NCI-H748 treated with DMSO at 0.1 percent for 48 hours (cell line): Measurements from ENCODE around the gene PROSER3.
A peak's percentile ranks its signal among the peaks of the same experiment; 100 is the strongest.

Experiments
- DNase-seq: peaks from one replicate; lab custom pipeline; 2025; lab: John Stamatoyannopoulos, UW

Gene PROSER3

DNA sequence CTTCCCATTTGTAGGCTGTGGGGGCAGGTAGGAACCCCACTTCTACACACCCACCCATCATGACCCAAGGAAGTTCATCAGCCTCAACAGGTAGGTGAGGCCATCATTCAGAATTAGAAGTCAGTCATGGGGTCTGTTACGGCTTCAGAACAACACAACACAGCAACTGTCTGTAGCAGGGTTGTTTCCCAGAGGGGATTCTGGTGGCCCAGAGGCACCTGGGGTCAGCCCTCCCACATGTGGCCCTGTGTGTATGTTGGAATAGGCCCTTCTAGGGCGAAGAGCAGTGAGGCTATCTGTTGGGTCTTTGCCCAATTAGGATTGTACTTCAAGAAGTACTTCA is 19.1 kb upstream of the PROSER3 start:
- no peak for DNase-seq

DNA sequence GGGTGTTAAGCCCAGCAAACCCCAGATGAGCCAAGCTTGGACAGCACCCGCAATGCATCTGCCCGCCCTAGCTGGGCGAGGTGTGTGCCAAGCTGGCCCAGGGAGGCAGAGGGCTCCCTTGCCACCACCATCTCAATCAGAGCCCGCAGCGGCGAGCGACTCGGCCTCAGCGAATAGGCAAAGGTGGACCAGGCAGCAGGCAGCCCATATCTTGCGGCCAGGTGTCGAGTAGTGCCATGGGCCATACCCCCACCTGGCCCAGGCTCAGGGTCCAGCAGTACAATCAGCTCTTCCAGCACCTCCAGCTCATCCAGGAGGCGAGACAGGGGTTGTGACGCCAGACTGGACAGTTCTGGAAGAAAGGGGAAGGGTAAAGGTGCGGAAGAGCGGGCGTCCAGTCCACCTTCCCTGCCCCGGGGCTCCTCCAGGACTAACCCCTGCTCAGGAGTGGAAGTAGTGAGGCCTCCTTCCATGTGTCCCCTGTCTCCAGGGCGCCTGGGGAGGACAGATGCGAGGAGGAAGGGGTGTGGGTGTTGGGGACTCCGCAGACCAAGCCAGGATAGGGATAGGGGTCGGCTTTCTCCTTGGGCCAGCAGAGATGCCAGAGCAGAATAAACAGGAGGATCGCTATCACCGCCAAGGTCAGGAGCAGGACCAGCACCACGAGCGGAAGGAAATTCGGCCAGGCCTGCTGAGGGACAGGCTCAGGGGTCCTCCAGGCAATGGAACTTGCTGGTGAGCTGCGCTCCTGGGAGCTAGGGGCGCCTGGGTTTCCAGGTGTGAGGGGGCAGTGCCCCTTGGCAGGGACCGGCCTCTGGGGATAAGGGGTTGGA is 18.5 kb upstream of the PROSER3 start:
- no peak for DNase-seq

GRCh38 chr19:35740108-35740422 is 17.9 kb upstream of the PROSER3 start:
- DNase-seq: no peak

GRCh38 chr19:35740423-35741202 is 17.4 kb upstream of the PROSER3 start:
- peak; percentile 99 for DNase-seq

- peak; percentile 69 for DNase-seq
These were observed 16.8 kb upstream of the PROSER3 start for GRCh38 chr19:35741203-35741515.

DNA sequence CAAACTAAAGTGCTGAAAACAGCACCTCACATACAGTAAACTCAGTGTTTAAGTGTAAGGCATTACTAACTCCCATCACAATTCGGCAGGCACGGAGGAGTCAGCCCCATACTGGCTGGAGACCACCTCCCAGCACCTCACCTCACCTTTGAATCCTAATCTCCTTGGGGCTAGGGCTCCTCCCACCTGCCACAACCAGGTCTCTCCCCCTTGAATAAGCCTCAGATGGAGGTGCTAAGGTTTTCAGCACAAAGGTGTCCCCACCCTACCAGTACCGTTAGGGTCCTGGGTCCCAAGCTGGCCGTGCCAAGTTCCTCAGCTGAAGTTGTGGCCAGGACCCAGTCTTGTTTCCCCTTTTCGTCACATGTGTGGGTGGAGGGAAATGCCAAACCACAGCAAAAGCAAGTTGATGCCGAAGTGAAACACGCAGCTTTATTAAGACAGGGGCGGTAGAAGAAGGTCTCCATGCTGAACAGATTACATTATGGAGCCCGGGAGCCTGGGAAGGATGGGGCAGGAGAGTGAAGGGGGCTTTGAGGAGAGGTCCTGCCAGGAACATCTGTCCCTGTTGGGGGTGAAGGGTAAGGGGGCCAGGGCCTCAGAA is 15.8 kb upstream of the PROSER3 start, which contains the start of gene IGFLR1:
Gene IGFLR1 (minus strand): TSS at position 332 of the 604 bp plus-strand sequence. CDS start 1,272 bp downstream, outside the sequence.
- no peak for DNase-seq

- no peak for DNase-seq
These were observed 14.1 kb upstream of the PROSER3 start for GRCh38 chr19:35743640-35744429.

GRCh38 chr19:35744430-35745327 is 13.3 kb upstream of the PROSER3 start:
- DNase-seq: peak; percentile 96

- peak; percentile 98 for DNase-seq
These were observed 12.5 kb upstream of the PROSER3 start, which contains the start of the genes PSENEN and U2AF1L4 for GRCh38 chr19:35745328-35746086. Gene PSENEN, plus strand, starts transcription at chr19:35745651. Its CDS starts 280 bp downstream, at chr19:35745931. Gene U2AF1L4, minus strand, starts transcription at chr19:35745418. Its CDS starts 27 bp downstream, at chr19:35745391.

- DNase-seq: no peak
These were observed 11.9 kb upstream of the PROSER3 start for GRCh38 chr19:35746087-35746462.

GRCh38 chr19:35746531-35746930 is 11.4 kb upstream of the PROSER3 start:
- no peak for DNase-seq

- peak; percentile 99 for DNase-seq
These were observed 9.6 kb upstream of the PROSER3 start, which contains the start of gene LIN37 for GRCh38 chr19:35748106-35749020. Gene LIN37, plus strand, starts transcription at chr19:35748576. Its CDS starts 149 bp downstream, at chr19:35748725.

GRCh38 chr19:35750167-35750566 is 7.8 kb upstream of the PROSER3 start:
- DNase-seq: no peak

- no peak for DNase-seq
These were observed 5.9 kb upstream of the PROSER3 start for GRCh38 chr19:35751839-35752745.

DNA sequence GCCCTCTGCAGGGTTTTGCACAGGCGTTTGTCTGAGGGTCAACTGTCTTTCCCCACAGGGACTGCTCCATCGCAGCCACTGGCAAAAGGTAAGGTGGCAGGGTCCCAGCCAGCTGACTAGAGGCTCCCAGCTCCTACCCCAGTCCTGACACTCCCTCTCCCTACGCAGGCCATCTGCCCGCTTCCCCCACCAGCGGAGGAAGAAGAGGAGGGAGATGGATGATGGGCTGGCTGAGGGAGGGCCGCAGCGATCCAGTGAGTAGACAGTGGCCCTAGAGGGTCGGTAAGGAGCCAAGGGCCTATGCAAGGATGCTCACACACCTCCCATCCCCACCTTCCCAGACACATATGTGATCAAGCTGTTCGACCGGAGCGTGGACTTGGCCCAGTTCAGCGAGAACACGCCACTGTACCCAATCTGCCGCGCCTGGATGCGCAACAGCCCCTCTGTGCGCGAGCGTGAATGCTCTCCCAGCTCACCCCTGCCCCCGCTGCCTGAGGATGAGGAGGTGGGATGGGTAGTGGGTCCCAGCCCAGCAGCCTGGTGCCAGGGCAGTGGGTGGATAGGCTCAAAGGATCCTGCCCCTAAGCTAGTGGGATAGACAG is 5.1 kb upstream of the PROSER3 start:
- DNase-seq: no peak

GRCh38 chr19:35753634-35754369 is 4.2 kb upstream of the PROSER3 start:
- no peak for DNase-seq
